Transverse colon (tissue), 3 donors: ENCODE measurements around the gene TMEM43.

Experiments
- CTCF ChIP-seq, 5 experiments: fragments of 200-600 bp in 3 of 5; fragments of 450-650 bp in 2 of 5; sonication (generic) in 3 of 5; IDR thresholded peaks; 1 replicate in 2 of 5; 2 replicates in 3 of 5; pipeline ENCODE4 v1.5.1; 2016 to 2017; ENCODE audit warnings: antibody characterized with exemption in 5 of 5, inconsistent platforms in 3 of 5, mild to moderate bottlenecking in 2 of 5, moderate library complexity in 1 of 5
- POLR2A ChIP-seq: fragments of 450-650 bp; IDR thresholded peaks from one replicate; pipeline ENCODE4 v1.6.1; 2016; ENCODE audit warnings: antibody characterized with exemption, mild to moderate bottlenecking, moderate library complexity

- no peak for TF ChIP-seq POLR2A
- no peak for TF ChIP-seq CTCF (IDR thresholded peaks at IDR 0.05)
Observed at GRCh38 chr3:14183015-14183577, 58.2 kb downstream of the TMEM43 start.
